HepG2 (cell line): ENCODE results near the gene FAM3C.

Source experiments
- CEBPB ChIP-seq: IDR thresholded peaks from 2 replicates; pipeline ENCODE4 v1.6.1; 2011; ENCODE audit warnings: low read depth, low read length, improper control_type of control experiment, borderline replicate concordance
- EP300 ChIP-seq, 3 experiments: sonication (generic) in 1 of 3; formaldehyde crosslinking in 1 of 3; IDR thresholded peaks; 2 replicates each; pipeline versions ENCODE4 v1.5.1 to v1.6.1; 2011 to 2020; ENCODE audit warnings: low read depth in 2 of 3, low read length in 2 of 3, borderline replicate concordance in 1 of 3, improper control_type of control experiment in 1 of 3, mild to moderate bottlenecking in 1 of 3, missing genetic modification reagents in 1 of 3, moderate library complexity in 1 of 3
- ETV6 ChIP-seq: sonication (generic); formaldehyde crosslinking; conservative IDR thresholded peaks from 2 replicates; pipeline ENCODE4 v1.4.0; 2020; ENCODE audit warnings: missing genetic modification reagents
- EZH2 ChIP-seq: conservative IDR thresholded peaks from 2 replicates; pipeline ENCODE4 v1.6.1; 2012; ENCODE audit warnings: mild to moderate bottlenecking, low read depth, low read length, moderate library complexity
- MEIS1 ChIP-seq: sonication (generic); formaldehyde crosslinking; IDR thresholded peaks from 2 replicates; pipeline ENCODE4 v1.9.0; 2021; ENCODE audit warnings: mild to moderate bottlenecking, missing genetic modification reagents, moderate library complexity, borderline replicate concordance
- NFYB ChIP-seq: sonication (generic); formaldehyde crosslinking; IDR thresholded peaks from 2 replicates; pipeline ENCODE4 v1.4.0; 2020; ENCODE audit warnings: missing genetic modification reagents
- POLR2AphosphoS5 ChIP-seq: IDR thresholded peaks from 2 replicates; pipeline ENCODE4 v1.6.1; 2012; ENCODE audit warnings: low read depth, low read length
- TRIM24 ChIP-seq: sonication (generic); formaldehyde crosslinking; IDR thresholded peaks from 2 replicates; pipeline ENCODE4 v1.8.0; 2022; ENCODE audit warnings: mild to moderate bottlenecking, missing genetic modification reagents
- ZNF451 ChIP-seq: sonication (generic); formaldehyde crosslinking; IDR thresholded peaks from 2 replicates; pipeline ENCODE4 v1.5.0; 2020; ENCODE audit warnings: mild to moderate bottlenecking, missing genetic modification reagents
- TF ChIP-seq, protein P1 (sequence below): sonication (generic); formaldehyde crosslinking; IDR thresholded peaks from 2 replicates; pipeline ENCODE4 v1.4.0; 2020; ENCODE audit warnings: missing genetic modification reagents
- TF ChIP-seq, protein P2 (sequence below): sonication (generic); formaldehyde crosslinking; IDR thresholded peaks from 2 replicates; pipeline ENCODE4 v1.8.0; 2022; ENCODE audit warnings: mild to moderate bottlenecking, missing genetic modification reagents, borderline replicate concordance
- TF ChIP-seq, protein P3 (sequence below): sonication (generic); formaldehyde crosslinking; IDR thresholded peaks from 2 replicates; pipeline ENCODE4 v1.5.0; 2020; ENCODE audit warnings: mild to moderate bottlenecking, missing genetic modification reagents, moderate library complexity

DNA sequence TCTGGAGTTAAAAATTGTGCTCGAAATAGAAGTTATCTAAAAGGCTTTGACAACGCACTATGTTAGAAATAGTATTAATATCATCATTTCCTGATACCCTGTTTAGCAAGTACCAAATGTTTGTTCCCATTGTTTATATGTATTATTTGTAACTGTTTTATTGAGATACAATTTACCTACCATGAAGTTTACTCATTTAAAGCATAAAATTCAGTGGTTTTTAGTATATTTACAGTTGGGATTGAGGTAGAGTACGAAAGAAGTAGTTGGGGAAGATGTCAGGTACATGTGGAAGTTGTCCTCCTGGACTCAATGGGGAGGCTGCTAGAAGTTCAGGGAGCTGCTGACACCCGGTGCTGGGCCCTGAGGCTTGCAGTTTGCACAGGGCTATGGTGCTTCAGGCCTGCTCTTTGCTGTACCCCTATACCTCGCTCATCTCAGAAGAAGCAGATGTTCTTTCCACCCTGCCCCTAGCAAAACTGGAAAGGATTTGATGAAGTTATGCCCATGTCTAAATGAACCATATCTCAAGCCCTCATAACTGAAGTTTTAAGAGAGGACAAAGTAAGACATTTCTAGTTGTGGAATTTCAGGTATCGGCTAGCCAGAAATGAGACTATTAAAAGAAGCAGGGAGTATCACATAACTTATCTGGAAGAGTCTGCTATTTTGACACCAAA, 92.5 kb downstream of the FAM3C start:
- no peak for TF ChIP-seq POLR2AphosphoS5
- TF ChIP-seq EZH2 = no peak
- TF ChIP-seq, protein P1, sequence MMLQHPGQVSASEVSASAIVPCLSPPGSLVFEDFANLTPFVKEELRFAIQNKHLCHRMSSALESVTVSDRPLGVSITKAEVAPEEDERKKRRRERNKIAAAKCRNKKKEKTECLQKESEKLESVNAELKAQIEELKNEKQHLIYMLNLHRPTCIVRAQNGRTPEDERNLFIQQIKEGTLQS (CRISPR knock-in tag) = no peak
- TF ChIP-seq MEIS1 = no peak
- TF ChIP-seq ZNF451 (CRISPR knock-in tag) = no peak
- TF ChIP-seq EP300 (IDR thresholded peaks at IDR 0.05; ENCODE audit: low read depth in 2 of 2, low read length in 2 of 2) = no peak
- TF ChIP-seq EP300 (CRISPR knock-in tag; IDR thresholded peaks at IDR 0.05; ENCODE audit: borderline replicate concordance) = no peak
- TF ChIP-seq, protein P2, sequence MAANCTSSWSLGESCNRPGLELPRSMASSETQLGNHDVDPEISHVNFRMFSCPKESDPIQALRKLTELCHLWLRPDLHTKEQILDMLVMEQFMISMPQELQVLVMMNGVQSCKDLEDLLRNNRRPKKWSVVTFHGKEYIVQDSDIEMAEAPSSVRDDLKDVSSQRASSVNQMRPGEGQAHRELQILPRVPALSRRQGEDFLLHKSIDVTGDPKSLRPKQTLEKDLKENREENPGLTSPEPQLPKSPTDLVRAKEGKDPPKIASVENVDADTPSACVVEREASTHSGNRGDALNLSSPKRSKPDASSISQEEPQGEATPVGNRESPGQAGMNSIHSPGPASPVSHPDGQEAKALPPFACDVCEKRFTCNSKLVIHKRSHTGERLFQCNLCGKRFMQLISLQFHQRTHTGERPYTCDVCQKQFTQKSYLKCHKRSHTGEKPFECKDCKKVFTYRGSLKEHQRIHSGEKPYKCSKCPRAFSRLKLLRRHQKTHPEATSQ (CRISPR knock-in tag) = no peak
- TF ChIP-seq CEBPB = no peak
- no peak for TF ChIP-seq ETV6 (CRISPR knock-in tag)
- no peak for TF ChIP-seq TRIM24
- TF ChIP-seq, protein P3, sequence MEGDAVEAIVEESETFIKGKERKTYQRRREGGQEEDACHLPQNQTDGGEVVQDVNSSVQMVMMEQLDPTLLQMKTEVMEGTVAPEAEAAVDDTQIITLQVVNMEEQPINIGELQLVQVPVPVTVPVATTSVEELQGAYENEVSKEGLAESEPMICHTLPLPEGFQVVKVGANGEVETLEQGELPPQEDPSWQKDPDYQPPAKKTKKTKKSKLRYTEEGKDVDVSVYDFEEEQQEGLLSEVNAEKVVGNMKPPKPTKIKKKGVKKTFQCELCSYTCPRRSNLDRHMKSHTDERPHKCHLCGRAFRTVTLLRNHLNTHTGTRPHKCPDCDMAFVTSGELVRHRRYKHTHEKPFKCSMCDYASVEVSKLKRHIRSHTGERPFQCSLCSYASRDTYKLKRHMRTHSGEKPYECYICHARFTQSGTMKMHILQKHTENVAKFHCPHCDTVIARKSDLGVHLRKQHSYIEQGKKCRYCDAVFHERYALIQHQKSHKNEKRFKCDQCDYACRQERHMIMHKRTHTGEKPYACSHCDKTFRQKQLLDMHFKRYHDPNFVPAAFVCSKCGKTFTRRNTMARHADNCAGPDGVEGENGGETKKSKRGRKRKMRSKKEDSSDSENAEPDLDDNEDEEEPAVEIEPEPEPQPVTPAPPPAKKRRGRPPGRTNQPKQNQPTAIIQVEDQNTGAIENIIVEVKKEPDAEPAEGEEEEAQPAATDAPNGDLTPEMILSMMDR (CRISPR knock-in tag) = no peak
- no peak for TF ChIP-seq NFYB (CRISPR knock-in tag)
